ENCODE data around the gene MTREX. TPM values are rescaled to one million over a fixed set of nuclear protein-coding genes. Genes with fewer than 3 reads are reported as not detected.
A peak's percentile ranks its signal among the peaks of the same experiment; 100 is the strongest.

MTREX gene
- total and polyA plus RNA-seq, 7 experiments from 2014 or later: 29.6 to 83.7 (median 64.1) TPM

- Mint-ChIP-seq H3K27me3 (no peaks in the 10 kb centered on the region), H3K36me3 (peaks cover 9 to 59% (median 34%) of the 10 kb centered on the region in 5 donors), H3K4me3 (no peak overlapping the region), H3K4me1 (peaks cover 18 to 59% (median 53%) of the 10 kb centered on the region in 7 donors), H3K27ac (peak overlapping the region in 1 of 9 donors; percentile 23), H3K9me3 (no peaks in the 10 kb centered on the region)
- Histone ChIP-seq H3K27me3 (ENCODE audit: control insufficient read depth in 2 of 2, insufficient read depth in 2 of 2, low read length in 2 of 2) (no peaks in the 10 kb centered on the region), H3K27ac (ENCODE audit: low read depth, low read length) (no peak overlapping the region), H3K9me3 (ENCODE audit: control insufficient read depth in 2 of 3, low read length in 3 of 3) (no peaks in the 10 kb centered on the region), H3K4me3 (ENCODE audit: low read length) (no peak overlapping the region), H3K36me3 (ENCODE audit: control insufficient read depth in 2 of 3, insufficient read depth in 3 of 3, low read length in 3 of 3) (peaks cover 3 to 34% (median 9%) of the 10 kb centered on the region in 3 experiments), H3K4me1 (ENCODE audit: control insufficient read depth in 2 of 2, insufficient read depth in 2 of 2, low read length in 2 of 2) (peaks cover 0 to 3% of the 10 kb centered on the region in 2 donors)
- intact Hi-C loops (cut with micrococcal nuclease): no loop called here
- ATAC-seq (no peak), DNase-seq (no peak)
- ChIA-PET CTCF (no interaction called here), POLR2A (interaction anchor here (1.0 kb wide), 1 partner anchor 23 kb away, joined by 6 read pairs; the partner anchor contains the start of gene MTREX)
These were observed 23.5 kb downstream of the MTREX start for GRCh38 chr5:55331321-55331720.

- Histone ChIP-seq H3K9me3 (ENCODE audit: control insufficient read depth in 2 of 3, low read length in 3 of 3) (no peaks in the 10 kb centered on the region), H3K36me3 (ENCODE audit: control insufficient read depth in 2 of 3, insufficient read depth in 3 of 3, low read length in 3 of 3) (peaks cover 3 to 31% (median 9%) of the 10 kb centered on the region in 3 experiments), H3K27me3 (ENCODE audit: control insufficient read depth in 2 of 2, insufficient read depth in 2 of 2, low read length in 2 of 2) (no peaks in the 10 kb centered on the region), H3K27ac (ENCODE audit: low read depth, low read length) (no peak overlapping the region), H3K4me1 (ENCODE audit: control insufficient read depth in 2 of 2, insufficient read depth in 2 of 2, low read length in 2 of 2) (no peaks in the 10 kb centered on the region), H3K4me3 (ENCODE audit: low read length) (no peak overlapping the region)
- Mint-ChIP-seq H3K36me3 (peaks cover 9 to 50% (median 34%) of the 10 kb centered on the region in 5 donors), H3K4me3 (no peak overlapping the region), H3K27me3 (no peaks in the 10 kb centered on the region), H3K27ac (no peak overlapping the region), H3K9me3 (no peaks in the 10 kb centered on the region), H3K4me1 (peaks cover 17 to 55% (median 50%) of the 10 kb centered on the region in 7 donors)
- ChIA-PET CTCF (no interaction called here), POLR2A (no interaction called here)
- intact Hi-C loops (cut with micrococcal nuclease): no loop called here
- DNase-seq: no peak
- ATAC-seq: no peak
These were observed 25.2 kb downstream of the MTREX start for GRCh38 chr5:55333017-55333416.

- Mint-ChIP-seq H3K4me3 (no peak overlapping the region), H3K27me3 (no peaks in the 10 kb centered on the region), H3K4me1 (peaks cover 22 to 58% (median 52%) of the 10 kb centered on the region in 7 donors), H3K36me3 (peaks cover 6 to 45% (median 31%) of the 10 kb centered on the region in 5 donors), H3K9me3 (no peaks in the 10 kb centered on the region), H3K27ac (no peak overlapping the region)
- no peak for DNase-seq
- ChIA-PET POLR2A (interaction anchor here (1.2 kb wide), 1 partner anchor 27 kb away, joined by 3 read pairs; the partner anchor contains the start of gene DHX29), CTCF (no interaction called here)
- H3K27me3 ChIP-seq (ENCODE audit: control insufficient read depth in 2 of 2, insufficient read depth in 2 of 2, low read length in 2 of 2): no peaks in the 10 kb centered on the region
- H3K9me3 ChIP-seq (ENCODE audit: control insufficient read depth in 2 of 3, low read length in 3 of 3): no peaks in the 10 kb centered on the region
- intact Hi-C loops (cut with micrococcal nuclease): no loop called here
- H3K4me1 ChIP-seq (ENCODE audit: control insufficient read depth in 2 of 2, insufficient read depth in 2 of 2, low read length in 2 of 2): no peaks in the 10 kb centered on the region
- H3K27ac ChIP-seq (ENCODE audit: low read depth, low read length): no peak overlapping the region
- peaks cover 3 to 27% (median 9%) of the 10 kb centered on the region in 3 experiments for H3K36me3 ChIP-seq (ENCODE audit: control insufficient read depth in 2 of 3, insufficient read depth in 3 of 3, low read length in 3 of 3)
- no peak for ATAC-seq
- no peak overlapping the region for H3K4me3 ChIP-seq (ENCODE audit: low read length)
These were observed 26.0 kb downstream of the MTREX start for GRCh38 chr5:55333811-55334210.

GRCh38 chr5:55338092-55338613 lies 30.4 kb downstream of the MTREX start:
- Mint-ChIP-seq H3K27ac (peak overlapping the region in 3 of 9 donors; percentile 15 to 66 (median 28)), H3K27me3 (no peaks in the 10 kb centered on the region), H3K36me3 (peaks cover 4 to 16% (median 15%) of the 10 kb centered on the region in 5 donors), H3K4me1 (peaks cover 15 to 29% (median 24%) of the 10 kb centered on the region in 7 donors), H3K4me3 (peak overlapping the region in 7 of 10 donors; percentile 15 to 50 (median 32)), H3K9me3 (no peaks in the 10 kb centered on the region)
- no peaks in the 10 kb centered on the region for H3K27me3 ChIP-seq (ENCODE audit: control insufficient read depth in 2 of 2, insufficient read depth in 2 of 2, low read length in 2 of 2)
- peaks cover 0 to 28% (median 0%) of the 10 kb centered on the region in 3 experiments for H3K36me3 ChIP-seq (ENCODE audit: control insufficient read depth in 2 of 3, insufficient read depth in 3 of 3, low read length in 3 of 3)
- no peak overlapping the region for H3K27ac ChIP-seq (ENCODE audit: low read depth, low read length)
- no peaks in the 10 kb centered on the region for H3K9me3 ChIP-seq (ENCODE audit: control insufficient read depth in 2 of 3, low read length in 3 of 3)
- H3K4me3 ChIP-seq (ENCODE audit: low read length): no peak overlapping the region
- peak; percentile 61 for ATAC-seq
- H3K4me1 ChIP-seq (ENCODE audit: control insufficient read depth in 2 of 2, insufficient read depth in 2 of 2, low read length in 2 of 2): no peaks in the 10 kb centered on the region
- peak in 6 of 9 donors; percentile 4 to 48 (median 30) for DNase-seq
- ChIA-PET CTCF (no interaction called here), POLR2A (no interaction called here)
- intact Hi-C loops (cut with micrococcal nuclease): loop anchor here in 1 of 2 donors (2.0 kb wide), 1 partner anchor 13 kb away; no protein-coding TSS in a partner anchor

GRCh38 chr5:55338810-55339243 lies 31.0 kb downstream of the MTREX start:
- ChIA-PET POLR2A (no interaction called here), CTCF (no interaction called here)
- intact Hi-C loops (cut with micrococcal nuclease): loop anchor here in 1 of 2 donors (2.0 kb wide), 1 partner anchor 14 kb away; no protein-coding TSS in a partner anchor
- H3K36me3 Mint-ChIP-seq: peaks cover 3 to 13% (median 9%) of the 10 kb centered on the region in 5 donors
- ATAC-seq: no peak
- Histone ChIP-seq H3K27ac (ENCODE audit: low read depth, low read length) (no peak overlapping the region), H3K9me3 (ENCODE audit: control insufficient read depth in 2 of 3, low read length in 3 of 3) (no peaks in the 10 kb centered on the region), H3K27me3 (ENCODE audit: control insufficient read depth in 2 of 2, insufficient read depth in 2 of 2, low read length in 2 of 2) (no peaks in the 10 kb centered on the region), H3K36me3 (ENCODE audit: control insufficient read depth in 2 of 3, insufficient read depth in 3 of 3, low read length in 3 of 3) (peaks cover 0 to 28% (median 0%) of the 10 kb centered on the region in 3 experiments), H3K4me3 (ENCODE audit: low read length) (no peak overlapping the region), H3K4me1 (ENCODE audit: control insufficient read depth in 2 of 2, insufficient read depth in 2 of 2, low read length in 2 of 2) (no peaks in the 10 kb centered on the region)
- H3K27me3 Mint-ChIP-seq: no peaks in the 10 kb centered on the region
- peak overlapping the region in 1 of 10 donors; percentile 39 for H3K4me3 Mint-ChIP-seq
- H3K27ac Mint-ChIP-seq: peak overlapping the region in 2 of 9 donors; percentile 52 to 66
- DNase-seq: peak in 1 of 9 donors; percentile 65
- H3K9me3 Mint-ChIP-seq: no peaks in the 10 kb centered on the region
- peaks cover 15 to 29% (median 20%) of the 10 kb centered on the region in 7 donors for H3K4me1 Mint-ChIP-seq

- Mint-ChIP-seq H3K4me1 (peaks cover 6 to 23% (median 16%) of the 10 kb centered on the region in 7 donors), H3K27me3 (no peaks in the 10 kb centered on the region), H3K4me3 (no peak overlapping the region), H3K36me3 (peaks cover 12 to 41% (median 20%) of the 10 kb centered on the region in 5 donors), H3K27ac (no peak overlapping the region), H3K9me3 (no peaks in the 10 kb centered on the region)
- no peaks in the 10 kb centered on the region for H3K4me1 ChIP-seq (ENCODE audit: control insufficient read depth in 2 of 2, insufficient read depth in 2 of 2, low read length in 2 of 2)
- H3K27ac ChIP-seq (ENCODE audit: low read depth, low read length): no peak overlapping the region
- peaks cover 6 to 56% (median 15%) of the 10 kb centered on the region in 3 experiments for H3K36me3 ChIP-seq (ENCODE audit: control insufficient read depth in 2 of 3, insufficient read depth in 3 of 3, low read length in 3 of 3)
- no peaks in the 10 kb centered on the region for H3K27me3 ChIP-seq (ENCODE audit: control insufficient read depth in 2 of 2, insufficient read depth in 2 of 2, low read length in 2 of 2)
- ATAC-seq (no peak), DNase-seq (no peak)
- POLR2A ChIA-PET: interaction anchor here (2.2 kb wide), 1 partner anchor 35 kb away, joined by 8 read pairs; the partner anchor contains the start of genes DHX29 and MTREX
- CTCF ChIA-PET: interaction anchor here (1.4 to 2.9 kb wide), 2 partner anchors 349 to 351 kb away, joined by 3 to 15 read pairs; no protein-coding TSS in a partner anchor
- H3K9me3 ChIP-seq (ENCODE audit: control insufficient read depth in 2 of 3, low read length in 3 of 3): no peaks in the 10 kb centered on the region
- no peak overlapping the region for H3K4me3 ChIP-seq (ENCODE audit: low read length)
- intact Hi-C loops (cut with micrococcal nuclease): loop anchor here in 1 of 2 donors (10.0 kb wide), 1 partner anchor 862 kb away; no protein-coding TSS in a partner anchor
These were observed 35.3 kb downstream of the MTREX start for GRCh38 chr5:55343107-55343506.

Measured in naive thymus-derived CD4-positive, alpha-beta T cell (primary cell).